Measurements from ENCODE around the gene GP5.

GP5 gene

DNA sequence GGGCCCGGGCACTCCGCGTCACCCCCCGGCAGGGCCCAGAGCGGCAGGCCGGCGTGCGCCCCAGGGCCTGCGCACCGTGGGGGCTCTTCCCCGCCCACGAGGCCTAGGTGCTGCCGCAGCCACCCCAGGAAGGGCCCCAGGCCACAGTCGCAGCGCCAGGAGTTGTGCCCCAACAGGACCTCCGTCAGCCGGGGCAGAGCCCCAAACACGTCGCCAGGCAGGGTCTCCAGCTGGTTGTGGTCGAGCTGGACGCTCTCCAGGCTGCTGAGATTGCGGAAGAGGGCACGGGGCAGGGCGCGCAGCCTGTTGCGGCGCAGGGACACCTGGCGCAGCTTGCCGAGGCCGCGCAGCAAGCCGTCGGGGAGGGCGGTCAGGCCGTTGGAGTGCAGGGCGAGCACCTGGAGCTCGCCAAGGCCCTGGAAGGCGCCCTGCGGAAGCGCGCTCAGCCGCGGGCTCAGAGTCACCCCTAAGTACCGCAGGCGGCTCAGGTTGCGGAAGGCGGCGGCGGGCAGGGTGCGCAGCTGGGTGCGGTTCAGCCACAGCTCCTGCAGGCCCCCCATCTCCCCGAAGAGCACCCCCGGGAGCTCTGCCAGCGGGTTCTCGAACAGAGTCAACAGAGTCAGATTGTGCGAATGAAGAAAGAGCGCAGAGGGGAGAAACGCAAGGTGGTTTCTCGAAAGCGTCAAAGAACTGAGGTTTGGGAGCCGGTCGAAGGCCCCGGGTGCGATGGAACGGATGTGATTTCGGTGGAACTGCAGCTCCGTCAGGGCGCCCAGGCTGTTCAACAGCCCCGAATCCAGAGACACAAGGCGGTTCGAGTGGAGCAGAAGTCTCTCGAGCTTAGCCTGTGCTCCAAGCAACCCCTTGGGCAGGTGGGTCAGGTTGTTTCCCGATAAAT, 2.0 kb downstream of the GP5 start:
- no peak for DNase-seq
- Histone ChIP-seq H3K4me1 (no peaks in the 10 kb centered on the region), H3K9me3 (no peaks in the 10 kb centered on the region), H3K27me3 (no peaks in the 10 kb centered on the region), H3K36me3 (no peaks in the 10 kb centered on the region), H3K4me3 (ENCODE audit: low read depth, low read length) (no peak overlapping the region)
- TF ChIP-seq, protein P1, sequence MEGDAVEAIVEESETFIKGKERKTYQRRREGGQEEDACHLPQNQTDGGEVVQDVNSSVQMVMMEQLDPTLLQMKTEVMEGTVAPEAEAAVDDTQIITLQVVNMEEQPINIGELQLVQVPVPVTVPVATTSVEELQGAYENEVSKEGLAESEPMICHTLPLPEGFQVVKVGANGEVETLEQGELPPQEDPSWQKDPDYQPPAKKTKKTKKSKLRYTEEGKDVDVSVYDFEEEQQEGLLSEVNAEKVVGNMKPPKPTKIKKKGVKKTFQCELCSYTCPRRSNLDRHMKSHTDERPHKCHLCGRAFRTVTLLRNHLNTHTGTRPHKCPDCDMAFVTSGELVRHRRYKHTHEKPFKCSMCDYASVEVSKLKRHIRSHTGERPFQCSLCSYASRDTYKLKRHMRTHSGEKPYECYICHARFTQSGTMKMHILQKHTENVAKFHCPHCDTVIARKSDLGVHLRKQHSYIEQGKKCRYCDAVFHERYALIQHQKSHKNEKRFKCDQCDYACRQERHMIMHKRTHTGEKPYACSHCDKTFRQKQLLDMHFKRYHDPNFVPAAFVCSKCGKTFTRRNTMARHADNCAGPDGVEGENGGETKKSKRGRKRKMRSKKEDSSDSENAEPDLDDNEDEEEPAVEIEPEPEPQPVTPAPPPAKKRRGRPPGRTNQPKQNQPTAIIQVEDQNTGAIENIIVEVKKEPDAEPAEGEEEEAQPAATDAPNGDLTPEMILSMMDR (IDR thresholded peaks at IDR 0.05; ENCODE audit: low read depth, low read length), result no peak

DNA sequence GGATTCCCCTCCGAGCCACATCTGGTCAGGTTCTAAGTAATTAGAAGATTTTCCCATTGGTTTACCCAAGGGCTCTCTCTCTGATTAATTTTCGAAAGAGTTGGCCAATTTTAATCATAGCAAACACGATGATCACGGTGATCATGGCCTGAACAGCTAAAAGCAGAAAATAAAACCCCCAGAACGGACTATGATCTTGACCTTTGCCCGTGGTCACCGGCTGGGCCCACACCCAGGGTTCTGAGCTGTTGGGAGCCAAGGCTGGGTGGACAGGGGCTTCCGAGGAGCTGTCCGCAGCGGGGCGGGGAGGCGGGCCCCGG, 2.6 kb downstream of the GP5 start:
- no peaks in the 10 kb centered on the region for H3K4me1 ChIP-seq
- TF ChIP-seq, protein P1 (IDR thresholded peaks at IDR 0.05; ENCODE audit: low read depth, low read length), result no peak
- H3K36me3 ChIP-seq, result no peaks in the 10 kb centered on the region
- no peak for DNase-seq
- no peaks in the 10 kb centered on the region for H3K9me3 ChIP-seq
- H3K27me3 ChIP-seq, result no peaks in the 10 kb centered on the region
- no peak overlapping the region for H3K4me3 ChIP-seq (ENCODE audit: low read depth, low read length)

DNA sequence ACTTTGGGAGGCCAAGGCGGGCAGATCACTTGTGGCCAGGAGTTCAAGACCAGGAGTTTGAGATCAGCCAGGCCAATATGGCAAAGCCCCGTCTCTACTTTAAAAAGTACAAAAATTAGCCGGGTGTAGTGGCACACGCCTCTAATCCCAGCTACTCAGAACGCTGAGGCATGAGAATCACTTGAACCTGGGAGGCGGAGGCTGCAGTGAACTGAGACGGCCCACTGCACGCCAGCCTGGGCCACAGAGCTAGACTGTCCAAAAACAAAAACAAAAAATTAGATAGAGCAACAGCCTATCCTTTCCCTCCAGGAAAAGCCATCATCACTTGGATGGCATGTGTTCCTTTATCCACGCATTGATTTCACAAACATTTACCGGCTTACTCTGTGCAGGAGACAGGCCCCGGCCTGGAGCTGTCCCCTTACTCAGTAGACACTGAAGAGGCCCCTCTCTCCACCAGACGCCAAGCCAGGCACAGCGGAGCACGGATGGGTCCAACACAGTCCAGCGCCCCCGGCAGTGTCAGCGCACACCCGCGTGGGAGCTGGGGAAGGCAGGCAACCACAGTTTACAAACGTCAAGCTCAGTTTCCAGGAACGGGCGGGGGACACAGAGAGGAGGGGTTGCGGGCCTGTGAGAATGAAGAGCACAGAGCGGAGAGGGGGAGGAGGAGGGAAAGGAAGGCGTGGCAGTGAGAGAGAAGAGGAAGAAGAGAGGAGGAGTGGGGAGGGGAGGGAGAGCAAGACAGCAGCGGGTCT, 3.1 kb downstream of the GP5 start:
- H3K36me3 ChIP-seq, result no peaks in the 10 kb centered on the region
- no peak overlapping the region for H3K4me3 ChIP-seq (ENCODE audit: low read depth, low read length)
- no peaks in the 10 kb centered on the region for H3K27me3 ChIP-seq
- H3K4me1 ChIP-seq, result no peaks in the 10 kb centered on the region
- DNase-seq, result no peak
- TF ChIP-seq, protein P1 (IDR thresholded peaks at IDR 0.05; ENCODE audit: low read depth, low read length), result no peak
- no peaks in the 10 kb centered on the region for H3K9me3 ChIP-seq

DNA sequence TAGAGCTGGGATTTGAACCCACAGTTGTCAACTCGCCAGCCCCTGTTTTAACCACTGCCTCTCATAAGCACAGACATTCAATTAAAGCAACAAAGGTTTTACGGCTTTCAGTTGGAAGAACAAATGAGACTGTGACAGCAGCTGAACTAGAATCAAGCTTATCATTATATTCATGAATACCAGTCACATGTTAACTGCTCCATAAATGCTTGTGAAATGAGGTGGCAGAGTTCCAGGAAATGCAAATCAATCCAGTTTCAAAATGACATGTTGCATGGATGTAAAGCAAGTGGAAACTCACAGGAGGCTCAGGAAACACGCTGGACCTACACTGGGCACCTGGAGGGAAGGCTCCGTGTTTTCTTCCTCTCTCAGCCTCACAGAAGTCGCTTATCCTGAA, 3.9 kb downstream of the GP5 start:
- no peak overlapping the region for H3K4me3 ChIP-seq (ENCODE audit: low read depth, low read length)
- TF ChIP-seq, protein P1 (IDR thresholded peaks at IDR 0.05; ENCODE audit: low read depth, low read length), result no peak
- H3K36me3 ChIP-seq, result no peaks in the 10 kb centered on the region
- no peak for DNase-seq
- H3K4me1 ChIP-seq, result no peaks in the 10 kb centered on the region
- no peaks in the 10 kb centered on the region for H3K27me3 ChIP-seq
- no peaks in the 10 kb centered on the region for H3K9me3 ChIP-seq

DNA sequence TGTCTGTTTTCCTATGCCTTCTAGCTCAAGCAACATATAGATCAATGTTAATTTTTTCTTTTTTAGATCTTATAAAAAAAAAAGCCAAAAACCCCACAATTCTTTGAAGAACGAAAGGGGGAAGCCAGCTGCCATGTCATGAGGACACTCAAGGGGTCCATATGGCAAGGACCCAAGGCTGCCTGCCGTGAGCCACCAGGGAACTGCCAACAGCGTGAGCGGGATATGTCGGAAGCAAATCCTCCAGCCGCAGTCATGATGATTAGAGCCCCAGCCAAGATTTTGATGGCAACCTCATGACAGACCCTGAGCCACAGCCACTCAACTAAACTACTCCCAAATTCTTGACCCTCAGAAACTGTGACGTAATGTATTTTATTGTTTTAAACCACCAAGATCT, 6.5 kb downstream of the GP5 start:
- H3K4me3 ChIP-seq (ENCODE audit: low read depth, low read length), result no peak overlapping the region
- TF ChIP-seq, protein P1 (IDR thresholded peaks at IDR 0.05; ENCODE audit: low read depth, low read length), result no peak
- no peaks in the 10 kb centered on the region for H3K9me3 ChIP-seq
- H3K36me3 ChIP-seq, result no peaks in the 10 kb centered on the region
- no peaks in the 10 kb centered on the region for H3K27me3 ChIP-seq
- no peak for DNase-seq
- H3K4me1 ChIP-seq, result no peaks in the 10 kb centered on the region

DNA sequence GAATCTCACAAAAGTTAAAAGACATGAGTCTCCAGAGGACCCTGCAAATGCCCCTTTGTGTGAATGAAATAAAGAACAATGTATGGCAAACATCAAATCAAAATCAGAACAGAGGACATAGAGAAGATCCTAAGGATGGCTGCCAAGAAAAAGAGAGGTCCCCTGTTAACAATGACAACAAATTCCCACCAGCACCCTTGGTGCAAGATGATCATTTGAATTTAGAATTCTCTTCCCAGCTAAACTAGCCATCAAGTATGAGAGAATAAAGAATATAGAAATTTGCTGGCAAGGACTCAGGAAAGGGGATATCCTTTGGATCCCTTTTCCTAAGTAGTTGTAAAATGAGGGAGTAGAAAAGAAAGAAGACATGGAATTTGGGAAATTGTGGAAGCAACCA, 8.2 kb downstream of the GP5 start:
- H3K4me3 ChIP-seq (ENCODE audit: low read depth, low read length), result no peak overlapping the region
- no peaks in the 10 kb centered on the region for H3K27me3 ChIP-seq
- TF ChIP-seq, protein P1 (IDR thresholded peaks at IDR 0.05; ENCODE audit: low read depth, low read length), result no peak
- H3K9me3 ChIP-seq, result no peaks in the 10 kb centered on the region
- no peaks in the 10 kb centered on the region for H3K36me3 ChIP-seq
- no peaks in the 10 kb centered on the region for H3K4me1 ChIP-seq
- DNase-seq, result no peak

All from BE2C (cell line).